Measurements from ENCODE around the gene SLC17A7.

DNA sequence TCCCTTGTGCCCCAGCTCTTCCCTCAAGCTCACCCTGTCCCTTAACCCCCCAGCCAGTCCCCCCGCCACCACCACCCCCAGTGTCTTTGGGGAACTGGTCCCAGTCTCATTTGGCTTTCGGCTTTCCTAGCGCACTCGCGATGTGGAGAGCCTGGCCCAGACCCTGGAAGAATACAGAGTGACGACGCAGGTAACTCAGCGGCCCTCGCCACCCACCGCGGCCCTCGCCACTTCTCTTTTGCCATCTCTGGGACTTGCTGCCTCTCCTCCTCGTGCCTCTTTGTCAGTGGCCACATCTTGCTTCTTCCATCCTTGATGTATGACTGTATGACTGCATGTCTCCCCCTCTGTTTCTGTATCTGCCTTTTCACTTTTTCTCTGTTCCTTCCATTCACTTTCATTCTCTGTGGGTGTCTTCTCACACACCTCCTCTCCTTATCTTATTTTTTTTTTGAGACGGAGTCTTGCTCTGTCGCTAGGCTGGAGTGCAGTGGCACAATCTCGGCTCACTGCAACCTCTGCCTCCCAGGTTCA, 33.8 kb downstream of the SLC17A7 start:
- TF ChIP-seq POLR2A (IDR thresholded peaks at IDR 0.05; ENCODE audit: low read depth, low read length) (no peak), EZH2 (IDR thresholded peaks at IDR 0.05; ENCODE audit: borderline replicate concordance, low read depth, low read length, severe bottlenecking) (no peak), POLR2AphosphoS5 (IDR thresholded peaks at IDR 0.05; ENCODE audit: insufficient read depth, low read depth, low read length) (no peak), JUN (IDR thresholded peaks at IDR 0.05; ENCODE audit: borderline replicate concordance, insufficient read depth, insufficient read length, low read depth) (no peak), FOS (IDR thresholded peaks at IDR 0.05; ENCODE audit: borderline replicate concordance, insufficient read depth, low read length) (no peak)
- TF ChIP-seq, protein P1, sequence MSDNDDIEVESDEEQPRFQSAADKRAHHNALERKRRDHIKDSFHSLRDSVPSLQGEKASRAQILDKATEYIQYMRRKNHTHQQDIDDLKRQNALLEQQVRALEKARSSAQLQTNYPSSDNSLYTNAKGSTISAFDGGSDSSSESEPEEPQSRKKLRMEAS (IDR thresholded peaks at IDR 0.05; ENCODE audit: insufficient read depth, insufficient read length) = no peak
- TF ChIP-seq, protein P2, sequence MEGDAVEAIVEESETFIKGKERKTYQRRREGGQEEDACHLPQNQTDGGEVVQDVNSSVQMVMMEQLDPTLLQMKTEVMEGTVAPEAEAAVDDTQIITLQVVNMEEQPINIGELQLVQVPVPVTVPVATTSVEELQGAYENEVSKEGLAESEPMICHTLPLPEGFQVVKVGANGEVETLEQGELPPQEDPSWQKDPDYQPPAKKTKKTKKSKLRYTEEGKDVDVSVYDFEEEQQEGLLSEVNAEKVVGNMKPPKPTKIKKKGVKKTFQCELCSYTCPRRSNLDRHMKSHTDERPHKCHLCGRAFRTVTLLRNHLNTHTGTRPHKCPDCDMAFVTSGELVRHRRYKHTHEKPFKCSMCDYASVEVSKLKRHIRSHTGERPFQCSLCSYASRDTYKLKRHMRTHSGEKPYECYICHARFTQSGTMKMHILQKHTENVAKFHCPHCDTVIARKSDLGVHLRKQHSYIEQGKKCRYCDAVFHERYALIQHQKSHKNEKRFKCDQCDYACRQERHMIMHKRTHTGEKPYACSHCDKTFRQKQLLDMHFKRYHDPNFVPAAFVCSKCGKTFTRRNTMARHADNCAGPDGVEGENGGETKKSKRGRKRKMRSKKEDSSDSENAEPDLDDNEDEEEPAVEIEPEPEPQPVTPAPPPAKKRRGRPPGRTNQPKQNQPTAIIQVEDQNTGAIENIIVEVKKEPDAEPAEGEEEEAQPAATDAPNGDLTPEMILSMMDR (IDR thresholded peaks at IDR 0.05; ENCODE audit: extremely low read depth in 1 of 2, insufficient read depth in 1 of 2, low read depth in 1 of 2, low read length in 2 of 2) = no peak
